ENCODE measurements around the gene IL9R. TPM values are rescaled to one million over a fixed set of nuclear protein-coding genes. Genes with fewer than 3 reads are reported as not detected.

The IL9R gene, protein sequence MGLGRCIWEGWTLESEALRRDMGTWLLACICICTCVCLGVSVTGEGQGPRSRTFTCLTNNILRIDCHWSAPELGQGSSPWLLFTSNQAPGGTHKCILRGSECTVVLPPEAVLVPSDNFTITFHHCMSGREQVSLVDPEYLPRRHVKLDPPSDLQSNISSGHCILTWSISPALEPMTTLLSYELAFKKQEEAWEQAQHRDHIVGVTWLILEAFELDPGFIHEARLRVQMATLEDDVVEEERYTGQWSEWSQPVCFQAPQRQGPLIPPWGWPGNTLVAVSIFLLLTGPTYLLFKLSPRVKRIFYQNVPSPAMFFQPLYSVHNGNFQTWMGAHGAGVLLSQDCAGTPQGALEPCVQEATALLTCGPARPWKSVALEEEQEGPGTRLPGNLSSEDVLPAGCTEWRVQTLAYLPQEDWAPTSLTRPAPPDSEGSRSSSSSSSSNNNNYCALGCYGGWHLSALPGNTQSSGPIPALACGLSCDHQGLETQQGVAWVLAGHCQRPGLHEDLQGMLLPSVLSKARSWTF
- 0.12 and 0.13 TPM in 2 replicates for total RNA-seq

DNA sequence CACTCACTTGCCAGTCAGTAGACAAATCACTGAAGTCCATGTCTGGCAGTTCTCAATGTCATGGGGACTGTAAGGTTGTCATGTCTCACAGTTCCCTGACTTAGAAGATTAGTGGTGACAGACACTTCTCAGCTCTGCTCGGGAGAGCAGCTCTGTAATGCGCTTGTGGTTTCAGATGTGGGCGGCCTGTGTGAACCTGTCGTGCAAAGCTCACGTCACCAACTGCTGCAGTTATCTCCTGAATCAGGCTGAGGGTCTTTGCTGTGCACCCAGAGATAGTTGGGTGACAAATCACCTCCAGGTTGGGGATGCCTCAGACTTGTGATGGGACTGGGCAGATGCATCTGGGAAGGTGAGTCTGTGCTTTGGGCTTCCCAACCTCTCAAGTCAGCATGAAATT, at the start of gene IL9R:
TSS of gene IL9R (plus strand) at position 261 of the 400 bp plus-strand sequence. CDS start at position 325, 64 bp downstream.

Other genes starting within 250 kb of the IL9R start
- 40.4 and 44.4 TPM in 2 replicates for gene VAMP7, start 116.4 kb upstream of the IL9R start, total RNA-seq